NCI-H2227 treated with DMSO at 0.1 percent for 48 hours (cell line): ENCODE data around the gene LTC4S.
"Not testable (repeated sequence)": the region's sequence is repeated elsewhere in the genome, so short reads cannot be mapped to it uniquely, and the experiment has no call there.

Experiments used
- DNase-seq: peaks from one replicate; lab custom pipeline; 2025; lab: John Stamatoyannopoulos, UW

The LTC4S gene

DNA sequence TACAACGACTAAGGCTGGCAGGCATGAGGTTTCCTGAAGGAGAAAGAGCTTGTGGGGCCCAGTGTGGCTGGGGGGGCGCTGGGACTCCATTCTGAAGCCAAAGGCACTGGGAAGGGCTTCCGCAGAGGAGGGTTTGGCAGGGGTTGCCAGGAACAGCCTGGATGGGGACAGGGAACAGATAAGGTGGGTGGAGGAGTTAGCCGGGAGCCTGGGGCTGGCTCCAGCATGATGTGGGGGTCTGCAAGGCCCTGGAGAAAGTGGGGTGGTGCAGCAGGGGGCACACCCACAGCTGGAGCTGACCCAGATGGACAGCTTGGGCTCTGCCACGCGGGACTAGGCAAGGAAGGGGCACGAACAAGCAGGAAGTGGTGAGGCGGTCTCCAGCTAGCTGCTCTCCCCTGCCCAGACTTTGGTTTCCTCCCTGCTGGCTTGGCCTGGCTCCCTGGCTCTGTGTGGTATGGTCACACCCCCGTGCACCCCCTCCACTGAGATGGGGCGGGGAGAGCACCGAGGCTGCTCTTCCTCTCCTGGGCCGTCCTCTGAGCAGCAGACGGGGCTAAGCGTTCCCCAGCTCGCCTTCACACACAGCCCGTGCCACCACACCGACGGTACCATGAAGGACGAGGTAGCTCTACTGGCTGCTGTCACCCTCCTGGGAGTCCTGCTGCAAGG, at the start of gene LTC4S:
Gene LTC4S, plus strand, starts transcription at position 519 of the 672 bp plus-strand sequence. Its CDS starts 95 bp downstream, at position 614.
- no peak for DNase-seq

- not testable (repeated sequence) for DNase-seq
Observed at GRCh38 chr5:179744106-179744505, 49.7 kb upstream of the LTC4S start.

DNA sequence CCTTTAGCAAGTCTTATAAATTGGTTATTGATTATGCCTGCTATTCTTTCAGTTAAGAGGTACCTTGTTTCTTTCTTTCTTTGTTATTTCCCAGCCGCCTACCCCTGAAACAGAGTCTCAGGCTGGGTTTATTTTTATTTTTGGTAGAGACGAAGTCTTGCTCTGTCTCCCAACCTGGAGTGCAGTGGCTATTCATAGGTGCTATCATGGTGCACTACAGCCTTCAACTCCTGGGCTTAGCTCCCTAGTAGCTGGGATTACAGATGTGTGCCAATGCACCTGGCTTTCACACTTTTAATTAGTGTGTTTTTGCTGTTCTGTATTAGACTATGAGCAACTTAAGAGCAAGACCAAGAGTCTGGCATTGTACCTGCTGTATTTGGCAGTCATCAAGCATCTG, 46.9 kb upstream of the LTC4S start:
- no peak for DNase-seq

GRCh38 chr5:179747811-179748210, 46.0 kb upstream of the LTC4S start:
- no peak for DNase-seq

- DNase-seq = no peak
Observed at GRCh38 chr5:179749857-179750508, 43.8 kb upstream of the LTC4S start.

- DNase-seq = no peak
Observed at GRCh38 chr5:179753971-179754370, 39.8 kb upstream of the LTC4S start.

- DNase-seq = peak; percentile 43
Observed at GRCh38 chr5:179755022-179755421, 38.8 kb upstream of the LTC4S start.

GRCh38 chr5:179758955-179759354, 34.8 kb upstream of the LTC4S start:
- DNase-seq = no peak

DNA sequence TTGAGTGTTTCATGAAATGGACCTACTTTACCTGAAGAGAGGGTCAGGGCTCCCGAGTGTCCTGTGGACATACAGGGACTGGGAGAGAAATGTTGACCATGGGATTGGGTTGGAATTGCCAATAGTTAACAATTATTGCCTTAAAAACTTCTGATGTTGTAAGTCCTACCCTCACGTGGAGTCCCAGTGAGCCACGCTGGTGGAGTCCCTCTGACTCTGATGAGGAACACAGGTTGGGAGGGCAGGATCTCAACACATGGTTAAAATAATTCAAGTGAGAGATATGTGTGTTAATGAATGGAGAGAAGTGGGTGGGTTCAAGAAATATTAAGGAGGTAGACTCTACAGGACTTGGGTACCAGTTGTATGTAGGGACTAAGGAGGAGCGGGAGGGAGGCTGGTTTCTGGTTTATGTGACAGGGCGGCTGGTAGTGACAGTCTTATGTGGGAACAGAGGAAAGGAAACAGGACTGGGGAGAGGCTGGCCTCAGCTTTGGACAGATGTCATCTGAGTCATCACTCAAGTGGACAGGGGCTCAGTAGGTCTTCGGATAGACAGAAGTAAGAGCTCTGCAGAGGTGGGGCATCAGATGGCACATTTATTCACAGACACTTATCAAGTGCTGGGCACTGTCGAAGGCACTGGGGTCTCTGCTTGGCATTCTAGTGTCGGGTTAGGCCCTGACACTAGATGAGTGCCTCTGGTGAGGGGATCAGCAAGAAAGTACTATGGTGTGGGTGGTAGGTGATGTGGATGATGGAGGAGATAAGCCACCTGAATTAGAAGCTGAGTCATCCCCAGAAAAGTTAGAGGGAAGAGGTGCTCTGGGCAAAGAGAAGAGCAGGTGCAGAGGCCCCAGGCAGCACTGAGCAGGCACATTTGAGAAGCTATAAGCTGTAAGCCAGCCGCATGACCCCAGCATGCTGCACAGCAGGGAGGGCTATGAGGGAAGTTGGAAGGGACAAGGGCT, 33.9 kb upstream of the LTC4S start:
- DNase-seq = no peak

- peak; percentile 4 for DNase-seq
Observed at GRCh38 chr5:179762079-179762780, 31.6 kb upstream of the LTC4S start.

GRCh38 chr5:179762781-179763176, 31.0 kb upstream of the LTC4S start:
- no peak for DNase-seq

DNA sequence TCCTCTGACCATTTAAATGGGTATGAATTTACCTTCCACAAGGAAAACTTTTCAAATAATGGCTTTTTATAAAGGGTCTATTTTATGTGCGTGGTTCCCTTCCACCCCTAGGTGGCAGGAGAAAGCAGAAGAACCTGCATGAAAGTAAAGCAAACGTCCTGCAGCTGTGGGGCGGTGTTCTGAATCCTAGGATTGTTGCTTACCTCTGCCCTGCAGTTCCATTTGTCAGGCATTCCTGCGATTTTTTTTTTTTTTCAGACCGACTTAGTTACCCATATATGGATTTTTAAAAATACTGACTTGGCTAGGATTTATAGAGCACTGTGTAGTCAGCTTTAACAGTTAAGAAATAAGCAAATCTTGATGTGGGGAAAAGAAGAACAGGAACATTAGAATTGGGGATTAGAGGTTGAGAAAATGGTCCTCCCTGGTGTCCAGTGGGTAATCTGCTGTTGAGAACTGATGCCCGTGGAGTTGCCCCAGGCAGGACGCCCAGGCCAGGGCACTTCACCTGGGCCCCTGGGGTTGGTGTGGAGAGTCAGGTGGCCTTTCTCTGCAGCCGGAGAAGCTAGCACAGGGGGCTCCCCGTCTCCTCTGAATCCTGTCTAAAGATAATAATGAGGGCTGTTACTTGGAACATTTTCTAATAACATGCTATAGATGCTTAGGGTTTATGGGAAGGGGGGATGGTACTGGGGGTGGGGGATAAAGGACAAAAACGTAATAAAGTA, 30.4 kb upstream of the LTC4S start:
- peak; percentile 27 for DNase-seq

- no peak for DNase-seq
Observed at GRCh38 chr5:179764056-179764455, 29.7 kb upstream of the LTC4S start.

- DNase-seq = no peak
Observed at GRCh38 chr5:179765400-179765799, 28.4 kb upstream of the LTC4S start.

DNA sequence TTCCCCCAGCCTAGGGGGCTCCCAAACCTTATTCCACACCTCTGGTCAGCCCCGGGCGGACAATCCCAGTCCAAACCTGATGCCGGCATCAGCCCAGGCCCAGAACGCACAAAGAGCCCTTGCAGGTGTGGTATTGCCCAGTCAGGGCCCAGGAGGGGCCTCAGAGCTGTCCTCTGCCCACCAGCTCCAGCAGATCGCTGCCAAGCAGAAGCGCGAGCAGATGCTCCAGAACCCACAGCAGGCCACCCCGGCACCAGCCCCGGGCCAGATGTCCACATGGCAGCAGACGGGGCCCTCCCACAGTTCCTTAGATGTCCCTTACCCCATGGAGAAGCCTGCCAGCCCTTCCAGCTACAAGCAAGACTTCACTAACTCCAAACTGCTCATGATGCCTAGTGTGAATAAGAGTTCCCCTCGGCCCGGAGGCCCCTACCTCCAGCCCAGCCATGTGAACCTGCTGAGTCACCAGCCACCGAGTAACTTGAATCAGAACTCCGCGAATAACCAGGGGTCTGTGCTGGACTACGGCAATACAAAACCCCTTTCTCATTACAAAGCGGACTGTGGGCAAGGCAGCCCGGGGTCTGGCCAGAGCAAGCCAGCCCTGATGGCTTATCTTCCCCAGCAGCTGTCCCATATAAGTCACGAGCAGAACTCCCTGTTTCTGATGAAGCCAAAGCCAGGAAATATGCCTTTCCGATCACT, 27.6 kb upstream of the LTC4S start:
- DNase-seq = no peak

GRCh38 chr5:179766726-179767455, 26.9 kb upstream of the LTC4S start:
- DNase-seq = no peak

DNA sequence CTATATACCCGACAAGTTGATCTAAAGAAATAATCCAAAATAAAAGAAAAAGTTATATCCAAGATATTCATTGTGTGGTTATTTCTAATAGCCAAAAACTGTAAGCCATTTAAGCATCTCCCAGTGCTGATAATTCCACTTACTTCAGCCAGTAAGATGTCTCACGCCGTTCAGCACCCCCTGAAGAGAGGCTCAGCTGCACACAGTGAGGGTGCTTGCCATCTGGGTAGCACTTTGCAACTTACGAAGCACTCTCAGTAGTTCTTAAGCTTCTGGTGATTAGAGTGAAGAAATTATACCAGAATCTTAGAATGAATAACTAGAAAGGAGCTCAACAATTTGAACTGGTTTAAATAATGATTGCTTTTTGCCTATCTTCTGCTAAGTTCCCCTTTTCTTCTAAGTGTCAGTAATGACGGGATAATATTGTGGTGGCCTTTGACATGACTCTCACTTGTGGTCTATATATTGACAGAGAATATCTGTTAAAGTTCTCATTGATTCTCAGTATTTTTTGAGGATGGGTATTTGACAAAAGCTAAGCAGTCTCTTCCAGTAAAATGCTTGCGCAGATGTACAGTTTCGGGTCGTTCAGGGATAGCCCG, 26.2 kb upstream of the LTC4S start:
- no peak for DNase-seq

- DNase-seq = no peak
Observed at GRCh38 chr5:179768326-179769085, 25.3 kb upstream of the LTC4S start.

GRCh38 chr5:179769271-179769670, 24.5 kb upstream of the LTC4S start:
- DNase-seq = no peak
